Measurements from ENCODE around the gene BMP6.

DNA sequence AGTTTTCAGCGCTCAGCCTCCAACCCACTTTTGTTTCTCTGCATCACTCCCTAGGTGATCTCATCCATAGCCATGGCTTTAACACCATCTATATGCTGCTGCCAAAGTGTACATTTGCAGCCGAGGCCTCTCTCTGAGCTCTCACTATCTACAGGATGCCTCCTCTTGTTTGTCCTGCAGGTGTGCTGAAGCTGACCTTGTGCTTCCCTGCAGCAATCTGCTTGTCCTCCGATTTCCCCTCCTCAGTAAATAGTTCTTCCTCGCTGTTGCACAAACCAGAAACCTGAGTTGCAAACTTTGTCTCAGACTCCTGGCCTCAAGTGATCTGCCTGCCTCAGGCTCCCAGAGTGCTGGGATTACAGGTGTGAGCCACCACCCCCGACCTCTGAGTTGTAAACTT is 188.4 kb downstream of the BMP6 start:
- TF ChIP-seq, protein P1, sequence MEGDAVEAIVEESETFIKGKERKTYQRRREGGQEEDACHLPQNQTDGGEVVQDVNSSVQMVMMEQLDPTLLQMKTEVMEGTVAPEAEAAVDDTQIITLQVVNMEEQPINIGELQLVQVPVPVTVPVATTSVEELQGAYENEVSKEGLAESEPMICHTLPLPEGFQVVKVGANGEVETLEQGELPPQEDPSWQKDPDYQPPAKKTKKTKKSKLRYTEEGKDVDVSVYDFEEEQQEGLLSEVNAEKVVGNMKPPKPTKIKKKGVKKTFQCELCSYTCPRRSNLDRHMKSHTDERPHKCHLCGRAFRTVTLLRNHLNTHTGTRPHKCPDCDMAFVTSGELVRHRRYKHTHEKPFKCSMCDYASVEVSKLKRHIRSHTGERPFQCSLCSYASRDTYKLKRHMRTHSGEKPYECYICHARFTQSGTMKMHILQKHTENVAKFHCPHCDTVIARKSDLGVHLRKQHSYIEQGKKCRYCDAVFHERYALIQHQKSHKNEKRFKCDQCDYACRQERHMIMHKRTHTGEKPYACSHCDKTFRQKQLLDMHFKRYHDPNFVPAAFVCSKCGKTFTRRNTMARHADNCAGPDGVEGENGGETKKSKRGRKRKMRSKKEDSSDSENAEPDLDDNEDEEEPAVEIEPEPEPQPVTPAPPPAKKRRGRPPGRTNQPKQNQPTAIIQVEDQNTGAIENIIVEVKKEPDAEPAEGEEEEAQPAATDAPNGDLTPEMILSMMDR (IDR thresholded peaks at IDR 0.05; ENCODE audit: extremely low read depth in 1 of 2, insufficient read depth in 1 of 2, low read depth in 1 of 2, low read length in 2 of 2): no peak
- TF ChIP-seq POLR2A (IDR thresholded peaks at IDR 0.05; ENCODE audit: low read depth, low read length): no peak
- no peak for TF ChIP-seq POLR2AphosphoS5 (IDR thresholded peaks at IDR 0.05; ENCODE audit: insufficient read depth, low read depth, low read length)

All from endothelial cell of umbilical vein (primary cell).